GM21367 (cell line): ENCODE results near the gene LCE3E.
"Not testable (repeated sequence)": the region's sequence is repeated elsewhere in the genome, so short reads cannot be mapped to it uniquely, and the experiment has no call there.

Experiments
- ATAC-seq: cut with Tn5 transposase; IDR thresholded peaks from one replicate; pipeline ENCODE4 v1.9.1; 2021; ENCODE audit not compliant: unreplicated experiment

The LCE3E gene

GRCh38 chr1:152566681-152567080, at the start of gene LCE3E:
TSS of gene LCE3E (minus strand) at chr1:152566780. CDS start at chr1:152566208, 572 bp downstream.
- ATAC-seq: no peak

GRCh38 chr1:152613511-152613910, 46.9 kb upstream of the LCE3E start, which contains the start of gene LCE3B:
TSS of gene LCE3B (plus strand) at chr1:152613811. CDS start at chr1:152613811, 0 bp downstream.
- ATAC-seq: no peak

- no peak for ATAC-seq
Observed at GRCh38 chr1:152599934-152600333, 33.4 kb upstream of the LCE3E start, which contains the start of gene LCE3C. TSS of gene LCE3C (plus strand) at chr1:152600234. CDS start at chr1:152600732, 498 bp downstream.

GRCh38 chr1:152596986-152597385, 30.4 kb upstream of the LCE3E start:
- no peak for ATAC-seq

GRCh38 chr1:152585586-152585985, 19.0 kb upstream of the LCE3E start:
- no peak for ATAC-seq

GRCh38 chr1:152582647-152583046, 16.1 kb upstream of the LCE3E start:
- ATAC-seq: no peak

GRCh38 chr1:152580433-152580832, 13.9 kb upstream of the LCE3E start, which contains the start of gene LCE3D:
TSS of gene LCE3D (minus strand) at chr1:152580516. CDS start at chr1:152579936, 580 bp downstream.
- ATAC-seq: no peak

- ATAC-seq: not testable (repeated sequence)
Observed at GRCh38 chr1:152579526-152579925, 12.9 kb upstream of the LCE3E start.

- no peak for ATAC-seq
Observed at GRCh38 chr1:152577168-152577567, 10.6 kb upstream of the LCE3E start.

GRCh38 chr1:152565535-152566215, 905 bp downstream of the LCE3E start:
- no peak for ATAC-seq

- ATAC-seq: no peak
Observed at GRCh38 chr1:152565115-152565514, 1.5 kb downstream of the LCE3E start.

- ATAC-seq: not testable (repeated sequence)
Observed at GRCh38 chr1:152548358-152548757, 18.2 kb downstream of the LCE3E start.

GRCh38 chr1:152546704-152547103, 19.9 kb downstream of the LCE3E start:
- no peak for ATAC-seq

- ATAC-seq: no peak
Observed at GRCh38 chr1:152543820-152544219, 22.8 kb downstream of the LCE3E start.

- ATAC-seq: no peak
Observed at GRCh38 chr1:152539901-152540300, 26.7 kb downstream of the LCE3E start.

GRCh38 chr1:152537496-152537895, 29.1 kb downstream of the LCE3E start:
- no peak for ATAC-seq

GRCh38 chr1:152535774-152536173, 30.8 kb downstream of the LCE3E start:
- ATAC-seq: no peak

- ATAC-seq: no peak
Observed at GRCh38 chr1:152533327-152533938, 33.1 kb downstream of the LCE3E start.

GRCh38 chr1:152525080-152525641, 41.4 kb downstream of the LCE3E start:
- no peak for ATAC-seq

GRCh38 chr1:152520561-152521090, 46.0 kb downstream of the LCE3E start:
- no peak for ATAC-seq

- ATAC-seq: no peak
Observed at GRCh38 chr1:152519851-152520250, 46.7 kb downstream of the LCE3E start.
